DOHH2 (cell line): ENCODE measurements around the gene KMT2B.

Experiments used
- H3F3A ChIP-seq: fragments of 200-600 bp; sonication (generic), shearing (Covaris generic); 2 replicates; pipeline ENCODE4 v1.6.0; 2016; ENCODE audit warnings: antibody characterized with exemption, mild to moderate bottlenecking; ENCODE audit not compliant: control insufficient read depth, insufficient read depth
- H3K27ac ChIP-seq: fragments of 200-600 bp; sonication (generic); 2 replicates; pipeline ENCODE4 v1.5.1; 2014; ENCODE audit warnings: low read depth, mild to moderate bottlenecking, low read length, moderate library complexity
- H3K27me3 ChIP-seq: fragments of 200-600 bp; sonication (generic); 2 replicates; pipeline ENCODE4 v1.6.1; 2014; ENCODE audit warnings: mild to moderate bottlenecking, low read length, mixed read lengths; ENCODE audit not compliant: control insufficient read depth
- H3K36me3 ChIP-seq: fragments of 200-600 bp; sonication (generic); 2 replicates; pipeline ENCODE4 v1.6.1; 2014; ENCODE audit warnings: mild to moderate bottlenecking, low read length, moderate library complexity, mixed read lengths; ENCODE audit not compliant: control insufficient read depth
- H3K4me1 ChIP-seq: fragments of 200-600 bp; sonication (generic); 2 replicates; pipeline ENCODE4 v1.6.1; 2014; ENCODE audit warnings: mild to moderate bottlenecking, low read length, mixed read lengths; ENCODE audit not compliant: control insufficient read depth
- H3K4me2 ChIP-seq: fragments of 200-600 bp; sonication (generic); 2 replicates; pipeline ENCODE4 v1.6.0; 2014; ENCODE audit warnings: mild to moderate bottlenecking, low read length, moderate library complexity
- H3K4me3 ChIP-seq: fragments of 200-600 bp; sonication (generic); 2 replicates; pipeline ENCODE4 v1.5.1; 2014; ENCODE audit warnings: mild to moderate bottlenecking, low read length, mixed read lengths
- H3K79me2 ChIP-seq: fragments of 200-600 bp; sonication (generic); 2 replicates; pipeline ENCODE4 v1.6.1; 2014; ENCODE audit warnings: mild to moderate bottlenecking, low read length, mixed read lengths; ENCODE audit not compliant: control insufficient read depth
- H3K9me2 ChIP-seq: fragments of 200-600 bp; sonication (generic); replicated peaks from 2 replicates; pipeline ENCODE4 v1.6.1; 2014; ENCODE audit warnings: mild to moderate bottlenecking, low read length, mixed read lengths; ENCODE audit not compliant: control insufficient read depth
- H3K9me3 ChIP-seq: fragments of 200-600 bp; sonication (generic); 2 replicates; pipeline ENCODE4 v1.6.1; 2014; ENCODE audit warnings: antibody characterized with exemption, low read length, mixed read lengths; ENCODE audit not compliant: control insufficient read depth, insufficient read depth
- H4K20me1 ChIP-seq: fragments of 200-600 bp; sonication (generic); 2 replicates; pipeline ENCODE4 v1.6.0; 2014; ENCODE audit warnings: low read depth, mild to moderate bottlenecking, antibody characterized with exemption, low read length, moderate library complexity; ENCODE audit not compliant: control insufficient read depth, insufficient read depth
- EZH2phosphoT487 ChIP-seq: fragments of 200-600 bp; sonication (generic); IDR thresholded peaks from 2 replicates; pipeline ENCODE4 v1.6.1; 2017; ENCODE audit warnings: borderline replicate concordance, mild to moderate bottlenecking, antibody characterized with exemption, low read length, moderate library complexity, mixed read lengths
- TF ChIP-seq, protein P1 (sequence below): fragments of 200-600 bp; sonication (generic); IDR thresholded peaks from one replicate; pipeline ENCODE4 v1.5.1; 2014; ENCODE audit warnings: antibody characterized with exemption, mild to moderate bottlenecking, low read depth, low read length; ENCODE audit not compliant: poor library complexity, severe bottlenecking

Gene KMT2B

DNA sequence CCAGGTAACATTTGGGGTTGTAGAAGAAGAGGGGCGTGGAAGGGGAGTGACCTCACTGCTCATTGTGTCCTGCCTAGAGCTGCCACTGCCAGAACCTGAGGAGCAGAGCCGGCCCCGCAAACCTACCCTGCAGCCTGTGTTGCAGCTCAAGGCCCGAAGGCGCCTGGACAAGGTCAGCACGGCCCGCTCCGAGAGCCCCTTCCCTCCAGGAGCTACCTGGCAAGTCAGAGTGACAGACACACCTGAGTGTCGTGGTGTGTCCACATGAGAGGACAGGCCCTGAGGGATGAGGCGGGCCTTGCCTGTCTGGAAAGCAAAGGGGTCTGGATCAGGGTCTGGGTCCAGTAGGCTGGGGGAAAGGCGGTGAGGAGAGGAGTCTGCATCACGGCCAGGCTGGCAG is 6.8 kb downstream of the KMT2B start:
- Histone ChIP-seq H4K20me1 (0 out of 2 replicates have a peak, but pooled peaks cover 4% of the 10 kb centered on the region), H3K4me3 (no peak overlapping the region), H3K9me2 (no peaks in the 10 kb centered on the region), H3K36me3 (peaks cover 90% of the 10 kb centered on the region), H3K27ac (no peak overlapping the region), H3K4me2 (no peak overlapping the region), H3F3A (no peaks in the 10 kb centered on the region), H3K9me3 (no peaks in the 10 kb centered on the region), H3K79me2 (peaks cover 24% of the 10 kb centered on the region), H3K4me1 (peaks cover 3% of the 10 kb centered on the region), H3K27me3 (no peaks in the 10 kb centered on the region)
- TF ChIP-seq EZH2phosphoT487 = no peak
- TF ChIP-seq, protein P1, sequence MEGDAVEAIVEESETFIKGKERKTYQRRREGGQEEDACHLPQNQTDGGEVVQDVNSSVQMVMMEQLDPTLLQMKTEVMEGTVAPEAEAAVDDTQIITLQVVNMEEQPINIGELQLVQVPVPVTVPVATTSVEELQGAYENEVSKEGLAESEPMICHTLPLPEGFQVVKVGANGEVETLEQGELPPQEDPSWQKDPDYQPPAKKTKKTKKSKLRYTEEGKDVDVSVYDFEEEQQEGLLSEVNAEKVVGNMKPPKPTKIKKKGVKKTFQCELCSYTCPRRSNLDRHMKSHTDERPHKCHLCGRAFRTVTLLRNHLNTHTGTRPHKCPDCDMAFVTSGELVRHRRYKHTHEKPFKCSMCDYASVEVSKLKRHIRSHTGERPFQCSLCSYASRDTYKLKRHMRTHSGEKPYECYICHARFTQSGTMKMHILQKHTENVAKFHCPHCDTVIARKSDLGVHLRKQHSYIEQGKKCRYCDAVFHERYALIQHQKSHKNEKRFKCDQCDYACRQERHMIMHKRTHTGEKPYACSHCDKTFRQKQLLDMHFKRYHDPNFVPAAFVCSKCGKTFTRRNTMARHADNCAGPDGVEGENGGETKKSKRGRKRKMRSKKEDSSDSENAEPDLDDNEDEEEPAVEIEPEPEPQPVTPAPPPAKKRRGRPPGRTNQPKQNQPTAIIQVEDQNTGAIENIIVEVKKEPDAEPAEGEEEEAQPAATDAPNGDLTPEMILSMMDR = no peak

DNA sequence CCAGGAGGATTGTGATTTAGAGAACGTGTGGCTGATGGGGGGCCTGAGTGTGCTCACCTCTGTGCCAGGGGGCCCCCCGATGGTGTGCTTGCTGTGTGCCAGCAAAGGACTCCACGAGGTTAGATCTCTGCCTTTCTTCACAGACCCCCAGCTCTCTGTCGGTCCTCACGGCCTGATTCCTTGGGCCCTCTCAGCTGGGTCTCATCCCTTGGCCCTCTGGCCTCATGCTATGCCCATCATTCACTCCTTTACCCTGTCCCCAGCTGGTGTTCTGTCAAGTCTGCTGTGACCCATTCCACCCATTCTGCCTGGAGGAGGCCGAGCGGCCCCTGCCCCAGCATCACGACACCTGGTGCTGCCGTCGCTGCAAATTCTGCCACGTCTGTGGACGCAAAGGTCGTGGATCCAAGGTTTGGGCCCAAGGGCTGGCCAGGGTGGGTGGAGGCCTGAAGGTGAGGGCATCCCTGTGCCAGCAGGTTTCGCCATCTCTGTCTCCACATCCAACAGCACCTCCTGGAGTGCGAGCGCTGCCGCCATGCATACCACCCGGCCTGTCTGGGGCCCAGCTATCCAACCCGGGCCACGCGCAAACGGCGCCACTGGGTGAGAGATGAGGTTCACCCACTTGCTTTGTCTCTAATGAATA is 7.5 kb downstream of the KMT2B start:
- H3K4me1 ChIP-seq = no peaks in the 10 kb centered on the region
- no peak overlapping the region for H3K4me2 ChIP-seq
- no peaks in the 10 kb centered on the region for H3K9me2 ChIP-seq
- no peaks in the 10 kb centered on the region for H3F3A ChIP-seq
- H3K27ac ChIP-seq = no peak overlapping the region
- H3K36me3 ChIP-seq = peaks cover 89% of the 10 kb centered on the region
- H3K79me2 ChIP-seq = peaks cover 16% of the 10 kb centered on the region
- no peak overlapping the region for H3K4me3 ChIP-seq
- no peaks in the 10 kb centered on the region for H3K9me3 ChIP-seq
- no peaks in the 10 kb centered on the region for H3K27me3 ChIP-seq
- H4K20me1 ChIP-seq = no peaks in the 10 kb centered on the region
- no peak for TF ChIP-seq EZH2phosphoT487
- TF ChIP-seq, protein P1 = no peak

DNA sequence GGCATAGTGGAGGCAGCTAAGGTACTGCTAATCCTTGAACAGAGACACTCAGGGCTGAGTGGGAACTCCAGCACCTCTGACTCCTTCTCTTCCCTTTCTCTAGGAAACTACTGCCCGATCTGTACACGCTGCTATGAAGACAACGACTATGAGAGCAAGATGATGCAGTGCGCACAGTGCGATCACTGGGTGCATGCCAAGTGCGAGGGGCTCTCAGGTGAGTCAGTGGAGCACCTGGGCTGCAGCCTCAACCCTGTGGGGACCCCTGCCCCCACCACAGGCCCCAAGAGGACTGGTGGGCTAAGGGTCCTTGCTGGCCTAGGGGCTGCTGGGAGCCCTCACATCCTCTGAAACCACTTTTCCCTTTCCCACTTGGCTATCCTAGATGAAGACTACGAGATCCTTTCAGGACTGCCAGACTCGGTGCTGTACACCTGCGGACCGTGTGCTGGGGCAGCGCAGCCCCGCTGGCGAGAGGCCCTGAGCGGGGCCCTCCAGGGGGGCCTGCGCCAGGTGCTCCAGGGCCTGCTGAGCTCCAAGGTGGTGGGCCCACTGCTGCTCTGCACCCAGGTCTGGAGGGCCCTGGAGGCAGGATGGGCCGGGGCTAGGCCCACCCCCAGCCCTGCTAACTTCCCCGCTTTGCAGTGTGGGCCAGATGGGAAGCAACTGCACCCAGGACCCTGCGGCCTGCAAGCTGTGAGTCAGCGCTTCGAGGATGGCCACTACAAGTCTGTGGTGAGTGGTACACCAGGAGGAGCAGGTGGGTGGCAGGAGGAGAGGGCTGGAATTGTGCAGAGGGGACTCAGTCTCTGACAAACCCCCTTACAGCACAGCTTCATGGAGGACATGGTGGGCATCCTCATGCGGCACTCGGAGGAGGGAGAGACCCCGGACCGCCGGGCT is 9.5 kb downstream of the KMT2B start:
- Histone ChIP-seq H3K4me3 (no peak overlapping the region), H4K20me1 (no peaks in the 10 kb centered on the region), H3K4me2 (no peak overlapping the region), H3K27me3 (no peaks in the 10 kb centered on the region), H3K4me1 (no peaks in the 10 kb centered on the region), H3K9me2 (no peaks in the 10 kb centered on the region), H3K27ac (no peak overlapping the region), H3K36me3 (peaks cover 96% of the 10 kb centered on the region), H3K79me2 (0 out of 2 replicates have a peak, but pooled peaks cover 3% of the 10 kb centered on the region), H3K9me3 (no peaks in the 10 kb centered on the region), H3F3A (no peaks in the 10 kb centered on the region)
- TF ChIP-seq, protein P1 = no peak
- no peak for TF ChIP-seq EZH2phosphoT487
